ENCODE results near the gene KCNQ1.

DNA sequence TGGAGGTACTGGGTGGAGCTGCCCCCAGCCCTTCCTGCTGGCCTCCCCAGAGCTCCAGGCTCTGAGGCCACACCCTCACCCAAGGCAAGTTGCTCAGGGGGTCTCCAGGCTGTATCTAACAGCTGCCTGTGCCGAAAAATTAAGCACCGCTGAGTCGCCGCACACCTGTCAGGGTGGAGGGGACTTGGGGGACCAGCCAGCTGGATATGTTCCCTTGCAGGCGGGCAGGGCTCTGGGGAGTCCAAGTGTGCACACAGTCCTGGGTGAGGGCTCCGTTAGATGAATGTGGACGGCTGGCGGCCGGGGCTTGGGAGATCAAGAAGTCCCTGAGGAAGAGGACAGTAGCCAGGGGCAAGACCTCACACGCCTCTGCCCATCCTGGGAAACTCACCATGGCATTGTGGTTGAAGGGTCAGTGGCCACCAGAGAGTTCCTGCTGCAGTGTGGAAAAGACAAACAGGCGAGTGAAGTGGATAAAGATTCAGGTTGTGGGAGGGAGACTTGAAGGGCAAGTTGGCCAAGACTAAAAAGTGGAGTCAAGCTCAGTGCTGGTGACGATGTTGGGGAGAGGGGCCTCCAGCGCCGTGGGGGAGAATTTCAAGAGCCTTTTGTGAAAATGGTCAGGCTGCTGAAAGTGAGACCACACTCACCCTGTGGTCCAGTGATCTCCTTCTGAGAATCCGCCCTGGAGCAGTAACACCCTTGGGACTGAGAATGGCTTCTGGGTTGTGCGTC is 371.1 kb downstream of the KCNQ1 start:
- TF ChIP-seq, protein P1, sequence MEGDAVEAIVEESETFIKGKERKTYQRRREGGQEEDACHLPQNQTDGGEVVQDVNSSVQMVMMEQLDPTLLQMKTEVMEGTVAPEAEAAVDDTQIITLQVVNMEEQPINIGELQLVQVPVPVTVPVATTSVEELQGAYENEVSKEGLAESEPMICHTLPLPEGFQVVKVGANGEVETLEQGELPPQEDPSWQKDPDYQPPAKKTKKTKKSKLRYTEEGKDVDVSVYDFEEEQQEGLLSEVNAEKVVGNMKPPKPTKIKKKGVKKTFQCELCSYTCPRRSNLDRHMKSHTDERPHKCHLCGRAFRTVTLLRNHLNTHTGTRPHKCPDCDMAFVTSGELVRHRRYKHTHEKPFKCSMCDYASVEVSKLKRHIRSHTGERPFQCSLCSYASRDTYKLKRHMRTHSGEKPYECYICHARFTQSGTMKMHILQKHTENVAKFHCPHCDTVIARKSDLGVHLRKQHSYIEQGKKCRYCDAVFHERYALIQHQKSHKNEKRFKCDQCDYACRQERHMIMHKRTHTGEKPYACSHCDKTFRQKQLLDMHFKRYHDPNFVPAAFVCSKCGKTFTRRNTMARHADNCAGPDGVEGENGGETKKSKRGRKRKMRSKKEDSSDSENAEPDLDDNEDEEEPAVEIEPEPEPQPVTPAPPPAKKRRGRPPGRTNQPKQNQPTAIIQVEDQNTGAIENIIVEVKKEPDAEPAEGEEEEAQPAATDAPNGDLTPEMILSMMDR (IDR thresholded peaks at IDR 0.05; ENCODE audit: extremely low read depth in 1 of 2, insufficient read depth in 1 of 2, low read depth in 1 of 2, low read length in 2 of 2): no peak
- no peak for TF ChIP-seq POLR2A (IDR thresholded peaks at IDR 0.05; ENCODE audit: low read depth, low read length)
- TF ChIP-seq, protein P2, sequence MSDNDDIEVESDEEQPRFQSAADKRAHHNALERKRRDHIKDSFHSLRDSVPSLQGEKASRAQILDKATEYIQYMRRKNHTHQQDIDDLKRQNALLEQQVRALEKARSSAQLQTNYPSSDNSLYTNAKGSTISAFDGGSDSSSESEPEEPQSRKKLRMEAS (IDR thresholded peaks at IDR 0.05; ENCODE audit: insufficient read depth, insufficient read length): no peak
- TF ChIP-seq POLR2AphosphoS5 (IDR thresholded peaks at IDR 0.05; ENCODE audit: insufficient read depth, low read depth, low read length): no peak
- no peak for TF ChIP-seq FOS (IDR thresholded peaks at IDR 0.05; ENCODE audit: borderline replicate concordance, insufficient read depth, low read length)
- TF ChIP-seq EZH2 (IDR thresholded peaks at IDR 0.05; ENCODE audit: borderline replicate concordance, low read depth, low read length, severe bottlenecking): no peak
